GM21515 (cell line): ENCODE measurements around the gene AGFG2.
A peak's percentile ranks its signal among the peaks of the same experiment; 100 is the strongest.
"Not testable (repeated sequence)": the region's sequence is repeated elsewhere in the genome, so short reads cannot be mapped to it uniquely, and the experiment has no call there.

Experiments used
- ATAC-seq: cut with Tn5 transposase; IDR thresholded peaks from one replicate; pipeline ENCODE4 v1.9.1; 2021; ENCODE audit not compliant: unreplicated experiment

The AGFG2 gene

GRCh38 chr7:100538654-100539435 lies at the start of gene AGFG2:
AGFG2 (plus strand) TSS chr7:100539203; CDS start chr7:100539347, 144 bp downstream.
- ATAC-seq, result peak; percentile 91

DNA sequence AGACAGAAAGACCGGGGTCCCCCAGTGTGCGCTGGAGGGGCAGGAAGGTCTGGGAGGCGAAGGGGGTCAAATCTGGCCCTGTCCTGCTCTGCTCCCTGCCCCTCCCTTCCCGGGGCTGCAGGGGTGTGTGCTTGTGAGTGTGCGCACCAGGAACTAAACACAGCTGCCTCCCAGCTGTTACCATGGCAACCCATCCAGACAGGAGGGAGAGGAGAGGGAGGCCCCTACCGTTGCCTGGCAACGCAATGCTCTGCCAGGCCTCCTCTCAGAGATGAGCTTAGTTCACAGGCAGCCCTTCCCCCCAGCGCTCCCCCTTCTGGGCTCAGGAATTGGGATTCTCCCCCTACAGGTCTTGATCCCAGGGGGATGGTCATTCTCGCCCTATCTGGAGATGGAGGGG lies 49.2 kb upstream of the AGFG2 start:
- ATAC-seq, result no peak

DNA sequence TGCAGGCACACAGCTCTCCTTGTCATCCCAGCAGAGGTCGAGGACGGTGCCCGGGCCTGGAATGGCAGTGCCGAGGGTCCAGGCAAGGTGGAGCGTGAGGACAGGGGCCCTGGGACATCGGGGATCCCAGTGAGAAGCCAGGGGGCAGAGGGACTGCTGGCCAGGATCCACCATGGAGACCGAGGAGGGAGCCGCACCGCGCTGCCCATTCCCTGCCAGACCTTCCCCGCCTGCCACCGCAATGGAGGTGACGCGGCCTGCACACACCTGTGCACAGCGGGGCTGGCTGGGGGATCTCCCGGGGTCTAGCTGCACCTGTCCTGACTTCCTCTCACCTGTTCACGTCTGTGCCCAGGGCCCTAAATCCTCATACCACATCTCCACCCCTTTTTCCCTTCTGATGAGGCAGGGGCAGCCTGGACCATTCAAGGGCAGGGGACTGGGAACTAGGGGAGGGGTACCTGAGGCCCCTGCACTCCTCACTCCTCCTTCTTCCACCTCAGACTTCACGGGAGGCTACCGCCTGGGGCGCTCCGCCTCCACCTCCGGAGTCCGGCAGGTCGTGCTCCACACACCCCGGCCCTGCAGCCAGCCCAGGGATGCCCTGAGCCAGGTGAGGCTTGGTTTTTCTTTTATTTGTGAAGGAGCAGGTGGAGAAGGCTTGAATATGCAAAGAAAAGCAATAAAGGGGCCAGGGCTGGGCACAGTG lies 48.4 kb upstream of the AGFG2 start:
- ATAC-seq, result no peak

- ATAC-seq, result no peak
Measured at GRCh38 chr7:100491192-100491578, 47.8 kb upstream of the AGFG2 start.

- no peak for ATAC-seq
Measured at GRCh38 chr7:100492738-100493475, 46.1 kb upstream of the AGFG2 start.

DNA sequence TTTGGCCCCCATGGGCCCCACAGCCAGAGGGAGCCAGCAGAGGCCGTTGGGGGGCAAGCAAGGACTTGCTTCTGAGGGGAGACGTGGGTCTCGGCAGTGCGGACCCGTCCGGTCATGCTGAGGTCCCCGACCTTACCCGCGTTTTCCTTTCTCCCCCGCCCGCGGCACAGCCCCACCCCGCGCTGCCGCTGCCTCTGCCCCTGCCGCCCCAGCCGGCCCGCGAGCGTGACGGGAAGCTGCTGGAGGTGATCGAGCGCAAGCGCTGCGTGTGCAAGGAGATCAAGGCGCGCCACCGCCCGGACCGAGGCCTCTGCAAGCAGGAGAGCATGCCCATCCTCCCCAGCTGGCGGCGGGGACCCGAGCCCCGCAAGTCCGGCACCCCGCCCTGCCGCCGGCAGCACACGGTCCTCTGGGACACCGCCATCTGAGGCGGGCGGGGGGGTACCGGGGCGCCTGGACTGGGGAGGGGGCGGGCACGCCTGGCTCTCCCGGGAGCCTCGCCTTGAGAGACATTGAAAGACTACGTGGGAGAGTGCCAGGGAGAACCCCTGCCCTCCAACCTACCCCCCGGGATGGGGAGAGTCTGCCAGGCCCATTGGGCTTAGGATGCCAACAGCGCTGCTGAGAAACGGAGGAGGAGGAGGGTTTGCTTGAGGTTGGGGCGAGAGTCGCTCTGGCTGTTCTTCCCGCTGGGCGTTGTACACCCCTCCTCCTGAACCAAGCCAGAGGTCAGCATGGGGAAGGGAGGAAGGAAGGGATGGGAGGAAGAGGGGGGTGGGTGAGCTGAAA lies 45.3 kb upstream of the AGFG2 start:
- ATAC-seq, result no peak

DNA sequence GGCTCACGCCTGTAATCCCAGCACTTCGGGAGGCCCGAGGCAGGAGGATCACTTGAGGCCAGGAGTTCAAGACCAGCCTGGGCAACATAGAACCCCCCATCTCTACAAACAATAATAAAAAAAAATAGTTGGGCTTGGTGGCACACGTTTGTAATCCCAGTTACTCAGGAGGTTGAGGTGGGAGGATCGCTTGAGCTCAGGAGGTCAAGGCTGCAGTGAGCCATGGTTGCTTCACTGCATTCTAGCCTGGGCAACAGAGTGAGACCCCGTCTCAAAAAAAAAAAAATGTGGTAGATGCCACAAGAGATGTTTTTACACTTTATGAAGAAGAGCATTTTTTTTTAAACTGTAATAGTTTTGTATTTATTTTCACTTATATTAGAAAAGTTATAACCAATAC lies 42.5 kb upstream of the AGFG2 start:
- ATAC-seq, result no peak

DNA sequence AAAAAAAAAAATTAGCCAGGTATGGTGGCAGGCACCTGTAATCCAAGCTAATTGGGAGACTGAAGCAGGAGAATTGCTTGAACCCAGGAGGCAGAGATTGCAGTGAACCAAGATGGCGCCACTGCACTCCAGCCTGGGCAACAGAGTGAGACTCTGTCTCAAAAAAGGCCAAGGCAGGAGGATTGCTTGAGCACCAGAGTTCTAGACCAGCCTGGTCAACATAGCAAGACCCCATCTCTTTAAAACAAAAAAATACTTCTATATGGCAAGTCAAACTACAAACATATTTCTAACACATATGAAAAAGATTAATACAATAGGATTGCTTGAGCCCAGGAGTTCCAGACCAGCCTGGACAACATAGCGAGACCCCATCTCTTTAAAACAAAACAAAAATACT lies 38.3 kb upstream of the AGFG2 start:
- ATAC-seq, result not testable (repeated sequence)

DNA sequence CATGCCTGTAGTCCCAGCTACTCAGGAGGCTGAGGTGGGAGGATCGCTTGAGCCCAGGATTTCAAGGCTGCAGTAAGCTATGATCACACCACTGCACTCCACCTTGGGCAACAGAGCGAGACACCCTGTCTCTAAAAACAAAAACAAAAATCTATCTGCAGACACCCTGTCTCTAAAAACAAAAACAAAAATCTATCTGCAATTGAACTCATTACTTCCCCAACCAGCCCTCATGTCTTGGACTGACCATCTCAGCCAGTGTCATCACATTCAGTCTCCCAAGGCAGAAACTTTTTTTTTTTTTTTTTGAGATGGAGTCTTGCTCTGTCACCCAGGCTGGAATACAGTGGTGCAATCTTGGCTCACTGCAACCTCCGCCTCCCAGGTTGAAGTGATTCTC lies 35.0 kb upstream of the AGFG2 start:
- ATAC-seq, result not testable (repeated sequence)

DNA sequence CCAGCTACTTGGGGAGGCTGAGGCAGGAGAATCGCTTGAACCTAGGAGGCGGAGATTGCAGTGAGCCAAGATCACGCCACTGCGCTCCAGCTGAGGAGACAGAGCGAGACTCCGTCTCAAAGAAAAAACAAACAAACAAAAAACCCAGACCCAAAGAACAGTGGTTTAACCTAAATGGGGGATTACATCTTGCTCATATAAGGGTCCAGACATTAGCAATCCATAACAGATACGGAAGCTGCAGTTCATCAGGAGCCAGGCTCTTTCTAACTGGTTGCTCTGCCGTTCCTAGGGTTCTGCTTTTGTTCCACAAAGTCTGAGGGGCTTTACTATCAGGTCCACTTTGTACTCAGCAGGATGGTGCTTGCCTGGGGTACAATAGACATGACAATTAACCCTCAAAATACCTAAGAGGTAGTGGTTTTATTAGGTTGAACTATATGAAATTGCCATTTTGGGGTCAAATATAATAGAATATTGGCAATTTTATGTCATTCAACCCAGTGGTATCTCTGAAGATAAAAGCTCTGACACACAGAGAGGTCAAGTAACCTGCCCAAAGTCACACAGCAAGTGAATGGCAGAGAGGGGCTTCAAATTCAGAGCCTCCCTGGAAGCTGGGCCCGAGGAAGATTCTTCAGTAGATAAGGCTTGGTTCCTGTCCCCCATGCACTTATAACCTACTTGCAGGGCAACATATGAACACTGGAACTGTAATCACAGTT lies 34.0 kb upstream of the AGFG2 start:
- no peak for ATAC-seq

- no peak for ATAC-seq
Measured at GRCh38 chr7:100506356-100506923, 32.6 kb upstream of the AGFG2 start.

GRCh38 chr7:100509231-100509630 lies 29.8 kb upstream of the AGFG2 start:
- no peak for ATAC-seq

DNA sequence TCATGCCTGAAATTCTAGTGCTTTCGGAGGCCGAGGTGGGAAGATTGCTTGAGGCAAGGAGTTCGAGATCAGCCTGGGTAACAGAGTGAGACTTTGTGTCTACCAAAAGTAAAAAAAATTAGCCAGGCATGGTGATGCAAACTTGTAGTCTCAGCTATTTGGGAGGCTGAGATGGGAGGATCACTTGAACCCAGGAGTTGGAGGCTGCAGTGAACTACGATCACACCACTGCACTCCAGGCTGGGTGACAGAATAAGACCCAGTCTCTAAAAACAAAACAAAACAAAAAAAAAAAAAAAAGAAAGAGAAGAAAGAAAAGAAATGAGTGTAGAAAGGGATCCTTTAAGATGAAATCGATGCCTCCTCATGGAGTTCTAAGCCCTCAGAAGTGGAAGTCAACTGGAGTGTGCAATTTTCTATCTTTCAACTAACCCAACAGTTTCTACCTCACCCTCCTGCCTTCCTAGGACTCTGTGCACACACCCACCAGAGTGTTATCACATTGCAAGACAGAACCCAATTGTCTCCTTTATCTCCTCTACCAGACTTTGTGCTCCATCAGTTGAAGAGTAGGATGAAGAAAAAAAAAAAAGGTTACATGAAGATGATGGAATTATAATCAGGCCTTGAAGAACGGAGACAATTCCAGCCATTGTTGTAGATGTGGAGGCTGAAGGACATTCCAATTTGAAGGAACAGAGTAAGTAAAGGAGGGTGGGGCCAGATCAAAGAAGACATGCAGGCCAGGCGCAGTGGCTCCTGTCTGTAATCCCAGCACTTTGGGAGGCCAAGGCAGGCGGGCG lies 28.4 kb upstream of the AGFG2 start:
- no peak for ATAC-seq

GRCh38 chr7:100513212-100513810 lies 25.7 kb upstream of the AGFG2 start:
- ATAC-seq, result no peak

- ATAC-seq, result no peak
Measured at GRCh38 chr7:100515072-100515532, 23.9 kb upstream of the AGFG2 start.

DNA sequence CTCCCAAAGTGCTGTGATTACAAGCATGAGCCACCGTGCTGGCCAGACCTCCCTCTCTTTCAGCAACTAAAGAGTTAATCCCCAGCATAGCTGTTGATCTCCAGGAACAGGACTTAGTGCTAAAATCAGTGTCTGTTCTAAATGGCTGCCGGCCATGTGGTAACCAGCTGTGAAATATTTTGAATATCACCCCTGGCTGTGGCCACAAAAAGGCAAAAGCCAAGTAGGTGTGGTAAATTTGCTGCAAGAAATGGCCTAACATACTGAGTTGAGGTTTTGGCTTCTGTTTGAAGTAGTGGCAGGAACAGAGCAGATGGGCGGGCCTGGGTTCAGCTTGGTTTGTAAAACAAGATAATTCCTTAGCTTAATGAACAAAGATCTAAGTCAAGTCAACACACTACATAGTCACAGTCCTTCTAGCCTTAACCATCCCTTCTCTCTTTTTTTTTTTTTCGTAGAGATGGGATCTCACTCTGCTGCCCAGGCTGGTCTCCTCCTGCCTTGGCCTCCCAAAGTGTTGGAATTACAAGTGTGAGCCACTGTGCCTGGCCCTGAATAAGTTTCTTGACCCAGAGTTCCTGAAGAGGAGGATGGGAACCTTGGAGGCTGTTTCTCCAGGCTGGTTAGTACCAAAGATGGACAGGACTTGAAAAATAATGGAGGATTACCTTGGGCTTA lies 22.7 kb upstream of the AGFG2 start:
- ATAC-seq, result no peak

DNA sequence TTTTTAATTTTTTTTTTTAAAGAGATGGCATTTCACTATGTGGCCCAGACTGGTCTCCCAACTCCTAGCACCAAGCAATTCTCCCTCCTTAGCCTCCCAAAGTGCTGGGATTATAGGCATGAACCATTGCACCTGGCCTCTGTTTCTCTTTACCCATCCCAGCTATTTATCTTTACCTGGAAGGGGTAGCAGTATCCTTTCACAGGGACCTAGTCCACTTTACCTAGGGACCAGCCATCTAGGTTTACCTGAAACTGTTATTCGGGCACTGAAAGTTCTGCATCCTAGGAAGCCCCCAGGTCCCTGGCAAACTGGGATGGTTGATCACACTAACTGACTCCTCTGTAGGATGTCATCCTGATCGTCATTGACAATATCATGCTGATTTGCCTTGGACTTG lies 21.7 kb upstream of the AGFG2 start:
- ATAC-seq, result no peak

GRCh38 chr7:100519580-100519979 lies 19.4 kb upstream of the AGFG2 start:
- ATAC-seq, result no peak
